K562 (cell line): ENCODE measurements around the gene CABP2. TPM values are rescaled to one million over a fixed set of nuclear protein-coding genes. Genes with fewer than 3 reads are reported as not detected.

ENCODE experiments used
- ATF4 ChIP-seq: fragments of 450-650 bp; formaldehyde crosslinking; IDR thresholded peaks from 2 replicates; pipeline ENCODE4 v1.4.0; 2022; ENCODE audit warnings: mild to moderate bottlenecking, moderate library complexity
- BRD4 ChIP-seq: fragments of 200-600 bp; sonication (generic); IDR thresholded peaks from 2 replicates; pipeline ENCODE4 v1.6.1; 2017; ENCODE audit warnings: inconsistent platforms
- EZH2 ChIP-seq: IDR thresholded peaks from 2 replicates; pipeline ENCODE4 v1.6.1; 2012; ENCODE audit warnings: low read depth, mild to moderate bottlenecking, inconsistent platforms, low read length, borderline replicate concordance
- POLR2A ChIP-seq: fragments of 450-650 bp; conservative IDR thresholded peaks from 2 replicates; pipeline ENCODE4 v1.6.1; 2016
- POLR2G ChIP-seq: fragments of 200-400 bp; formaldehyde crosslinking; IDR thresholded peaks from 2 replicates; pipeline ENCODE4 v1.6.1; 2017; ENCODE audit warnings: low read depth, mild to moderate bottlenecking, antibody characterized with exemption, low read length, moderate library complexity
- RFX5 ChIP-seq: IDR thresholded peaks from 2 replicates; pipeline ENCODE4 v1.6.1; 2011; ENCODE audit warnings: low read depth, mild to moderate bottlenecking, improper control_type of control experiment, low read length
- SLC30A9 ChIP-seq: fragments of 250-450 bp; sonication (Bioruptor Pico); IDR thresholded peaks from 2 replicates; pipeline ENCODE4 v1.8.0; 2022; ENCODE audit warnings: mild to moderate bottlenecking, moderate library complexity
- TCFL5 ChIP-seq: fragments of 250-450 bp; sonication (Bioruptor Pico); conservative IDR thresholded peaks from 2 replicates; pipeline ENCODE4 v1.6.1; 2021; ENCODE audit warnings: mild to moderate bottlenecking, moderate library complexity, matching md5 sums
- ZNF224 ChIP-seq: sonication (generic); formaldehyde crosslinking; IDR thresholded peaks from 2 replicates; pipeline ENCODE4 v1.8.0; 2022; ENCODE audit warnings: mild to moderate bottlenecking, missing genetic modification reagents
- ZNF518B ChIP-seq: fragments of 250-450 bp; sonication (Bioruptor Pico); IDR thresholded peaks from 2 replicates; pipeline ENCODE4 v1.5.0; 2021; ENCODE audit warnings: mild to moderate bottlenecking, moderate library complexity
- polyA plus RNA-seq, 8 experiments: library from polyadenylated mRNA; depleted of rRNA in 4 of 8; stranded (reverse) in 5 of 8; unstranded in 3 of 8; fragments of >200 nt; fragmentation: Nextera tagmentation in 2 of 8; fragmentation: Illumina TruSeq in 1 of 8; extraction: Ambion mirVana in 2 of 8; extraction: Trizol in 1 of 8; gene quantifications; 2 replicates each; pipeline versions ENCODE4 v1.2.1 to v1.2.3, GENCODE V29; 2011 to 2014; ENCODE audit warnings: inconsistent platforms in 1 of 8, missing spikeins in 1 of 8
- total RNA-seq, 7 experiments: library from RNA; depleted of rRNA in 6 of 7; stranded (reverse); fragments of >200 nt in 6 of 7; fragmentation: Illumina TruSeq in 2 of 7; extraction: Trizol in 2 of 7; gene quantifications; 2 replicates each; pipeline versions ENCODE4 v1.2.1 to v1.2.3, GENCODE V29; 2011 to 2021; ENCODE audit warnings: low replicate concordance in 1 of 7
- TF ChIP-seq, protein P1 (sequence below): fragments of 250-450 bp; sonication (Bioruptor Pico); IDR thresholded peaks from 2 replicates; pipeline ENCODE4 v1.4.0; 2020
- TF ChIP-seq, protein P2 (sequence below): sonication (generic); formaldehyde crosslinking; IDR thresholded peaks from 2 replicates; pipeline ENCODE4 v1.8.1; 2023; ENCODE audit warnings: mild to moderate bottlenecking, missing genetic modification reagents
- TF ChIP-seq, protein P3 (sequence below): sonication (generic); formaldehyde crosslinking; IDR thresholded peaks from 2 replicates; pipeline ENCODE4 v1.8.1; 2023; ENCODE audit warnings: mild to moderate bottlenecking, missing genetic modification reagents, moderate library complexity

The CABP2 gene
- total and polyA plus RNA-seq, 9 of the 15 experiments (the other 6 are each of a cell fraction or from before 2014, with no cell fraction given): not detected

GRCh38 chr11:67505605-67506396 lies 17.4 kb downstream of the CABP2 start (continued):
- TF ChIP-seq, protein P1, sequence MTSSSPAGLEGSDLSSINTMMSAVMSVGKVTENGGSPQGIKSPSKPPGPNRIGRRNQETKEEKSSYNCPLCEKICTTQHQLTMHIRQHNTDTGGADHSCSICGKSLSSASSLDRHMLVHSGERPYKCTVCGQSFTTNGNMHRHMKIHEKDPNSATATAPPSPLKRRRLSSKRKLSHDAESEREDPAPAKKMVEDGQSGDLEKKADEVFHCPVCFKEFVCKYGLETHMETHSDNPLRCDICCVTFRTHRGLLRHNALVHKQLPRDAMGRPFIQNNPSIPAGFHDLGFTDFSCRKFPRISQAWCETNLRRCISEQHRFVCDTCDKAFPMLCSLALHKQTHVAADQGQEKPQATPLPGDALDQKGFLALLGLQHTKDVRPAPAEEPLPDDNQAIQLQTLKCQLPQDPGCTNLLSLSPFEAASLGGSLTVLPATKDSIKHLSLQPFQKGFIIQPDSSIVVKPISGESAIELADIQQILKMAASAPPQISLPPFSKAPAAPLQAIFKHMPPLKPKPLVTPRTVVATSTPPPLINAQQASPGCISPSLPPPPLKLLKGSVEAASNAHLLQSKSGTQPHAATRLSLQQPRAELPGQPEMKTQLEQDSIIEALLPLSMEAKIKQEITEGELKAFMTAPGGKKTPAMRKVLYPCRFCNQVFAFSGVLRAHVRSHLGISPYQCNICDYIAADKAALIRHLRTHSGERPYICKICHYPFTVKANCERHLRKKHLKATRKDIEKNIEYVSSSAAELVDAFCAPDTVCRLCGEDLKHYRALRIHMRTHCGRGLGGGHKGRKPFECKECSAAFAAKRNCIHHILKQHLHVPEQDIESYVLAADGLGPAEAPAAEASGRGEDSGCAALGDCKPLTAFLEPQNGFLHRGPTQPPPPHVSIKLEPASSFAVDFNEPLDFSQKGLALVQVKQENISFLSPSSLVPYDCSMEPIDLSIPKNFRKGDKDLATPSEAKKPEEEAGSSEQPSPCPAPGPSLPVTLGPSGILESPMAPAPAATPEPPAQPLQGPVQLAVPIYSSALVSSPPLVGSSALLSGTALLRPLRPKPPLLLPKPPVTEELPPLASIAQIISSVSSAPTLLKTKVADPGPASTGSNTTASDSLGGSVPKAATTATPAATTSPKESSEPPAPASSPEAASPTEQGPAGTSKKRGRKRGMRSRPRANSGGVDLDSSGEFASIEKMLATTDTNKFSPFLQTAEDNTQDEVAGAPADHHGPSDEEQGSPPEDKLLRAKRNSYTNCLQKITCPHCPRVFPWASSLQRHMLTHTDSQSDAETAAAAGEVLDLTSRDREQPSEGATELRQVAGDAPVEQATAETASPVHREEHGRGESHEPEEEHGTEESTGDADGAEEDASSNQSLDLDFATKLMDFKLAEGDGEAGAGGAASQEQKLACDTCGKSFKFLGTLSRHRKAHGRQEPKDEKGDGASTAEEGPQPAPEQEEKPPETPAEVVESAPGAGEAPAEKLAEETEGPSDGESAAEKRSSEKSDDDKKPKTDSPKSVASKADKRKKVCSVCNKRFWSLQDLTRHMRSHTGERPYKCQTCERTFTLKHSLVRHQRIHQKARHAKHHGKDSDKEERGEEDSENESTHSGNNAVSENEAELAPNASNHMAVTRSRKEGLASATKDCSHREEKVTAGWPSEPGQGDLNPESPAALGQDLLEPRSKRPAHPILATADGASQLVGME (CRISPR knock-in tag): no peak
- TF ChIP-seq EZH2: no peak
- TF ChIP-seq ZNF224 (CRISPR knock-in tag): no peak
- TF ChIP-seq, protein P2, sequence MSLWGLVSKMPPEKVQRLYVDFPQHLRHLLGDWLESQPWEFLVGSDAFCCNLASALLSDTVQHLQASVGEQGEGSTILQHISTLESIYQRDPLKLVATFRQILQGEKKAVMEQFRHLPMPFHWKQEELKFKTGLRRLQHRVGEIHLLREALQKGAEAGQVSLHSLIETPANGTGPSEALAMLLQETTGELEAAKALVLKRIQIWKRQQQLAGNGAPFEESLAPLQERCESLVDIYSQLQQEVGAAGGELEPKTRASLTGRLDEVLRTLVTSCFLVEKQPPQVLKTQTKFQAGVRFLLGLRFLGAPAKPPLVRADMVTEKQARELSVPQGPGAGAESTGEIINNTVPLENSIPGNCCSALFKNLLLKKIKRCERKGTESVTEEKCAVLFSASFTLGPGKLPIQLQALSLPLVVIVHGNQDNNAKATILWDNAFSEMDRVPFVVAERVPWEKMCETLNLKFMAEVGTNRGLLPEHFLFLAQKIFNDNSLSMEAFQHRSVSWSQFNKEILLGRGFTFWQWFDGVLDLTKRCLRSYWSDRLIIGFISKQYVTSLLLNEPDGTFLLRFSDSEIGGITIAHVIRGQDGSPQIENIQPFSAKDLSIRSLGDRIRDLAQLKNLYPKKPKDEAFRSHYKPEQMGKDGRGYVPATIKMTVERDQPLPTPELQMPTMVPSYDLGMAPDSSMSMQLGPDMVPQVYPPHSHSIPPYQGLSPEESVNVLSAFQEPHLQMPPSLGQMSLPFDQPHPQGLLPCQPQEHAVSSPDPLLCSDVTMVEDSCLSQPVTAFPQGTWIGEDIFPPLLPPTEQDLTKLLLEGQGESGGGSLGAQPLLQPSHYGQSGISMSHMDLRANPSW: no peak
- no peak for TF ChIP-seq TCFL5
- TF ChIP-seq RFX5: no peak
- no peak for TF ChIP-seq BRD4
- TF ChIP-seq ZNF518B (CRISPR knock-in tag): no peak
- TF ChIP-seq POLR2A: no peak; the same call in 1 of the 2 replicates
- peak; percentile 48; the same call in 1 of the 2 replicates for TF ChIP-seq POLR2G
- no peak for TF ChIP-seq SLC30A9 (CRISPR knock-in tag)
- TF ChIP-seq, protein P3, sequence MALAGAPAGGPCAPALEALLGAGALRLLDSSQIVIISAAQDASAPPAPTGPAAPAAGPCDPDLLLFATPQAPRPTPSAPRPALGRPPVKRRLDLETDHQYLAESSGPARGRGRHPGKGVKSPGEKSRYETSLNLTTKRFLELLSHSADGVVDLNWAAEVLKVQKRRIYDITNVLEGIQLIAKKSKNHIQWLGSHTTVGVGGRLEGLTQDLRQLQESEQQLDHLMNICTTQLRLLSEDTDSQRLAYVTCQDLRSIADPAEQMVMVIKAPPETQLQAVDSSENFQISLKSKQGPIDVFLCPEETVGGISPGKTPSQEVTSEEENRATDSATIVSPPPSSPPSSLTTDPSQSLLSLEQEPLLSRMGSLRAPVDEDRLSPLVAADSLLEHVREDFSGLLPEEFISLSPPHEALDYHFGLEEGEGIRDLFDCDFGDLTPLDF (CRISPR knock-in tag): 0 out of 2 replicates have a peak, but pooled peaks have one; percentile 37
- TF ChIP-seq ATF4 (CRISPR knock-in tag): no peak
